MG63 (cell line): ENCODE measurements around the gene GRID2IP. TPM values are rescaled to one million over a fixed set of nuclear protein-coding genes. Genes with fewer than 3 reads are reported as not detected.

Experiments
- DNase-seq: peaks from one replicate; pipeline ENCODE4 v3.0.0-alpha.2; 2020
- H3K27me3 ChIP-seq: fragments of 250-450 bp; sonication (Bioruptor Pico); 2 replicates; pipeline ENCODE4 v1.5.1; 2020; ENCODE audit warnings: mild to moderate bottlenecking, moderate library complexity
- H3K36me3 ChIP-seq: fragments of 250-450 bp; sonication (Bioruptor Pico); 2 replicates; pipeline ENCODE4 v1.5.1; 2020; ENCODE audit warnings: mild to moderate bottlenecking, moderate library complexity
- H3K4me3 ChIP-seq: fragments of 250-450 bp; sonication (Bioruptor Pico); 2 replicates; pipeline ENCODE4 v1.5.1; 2020; ENCODE audit warnings: mild to moderate bottlenecking, moderate library complexity
- H3K9me3 ChIP-seq: fragments of 250-450 bp; sonication (Bioruptor Pico); 2 replicates; pipeline ENCODE4 v1.5.1; 2020; ENCODE audit warnings: mild to moderate bottlenecking, moderate library complexity
- total RNA-seq: library from RNA; depleted of rRNA; stranded (reverse); fragments of >200 nt; shearing (Covaris generic); gene quantifications from 2 replicates; pipeline ENCODE4 v1.2.3, GENCODE V29; 2014; ENCODE audit warnings: low replicate concordance

Gene GRID2IP
- total RNA-seq, 1 experiment from 2014 or later: not detected

DNA sequence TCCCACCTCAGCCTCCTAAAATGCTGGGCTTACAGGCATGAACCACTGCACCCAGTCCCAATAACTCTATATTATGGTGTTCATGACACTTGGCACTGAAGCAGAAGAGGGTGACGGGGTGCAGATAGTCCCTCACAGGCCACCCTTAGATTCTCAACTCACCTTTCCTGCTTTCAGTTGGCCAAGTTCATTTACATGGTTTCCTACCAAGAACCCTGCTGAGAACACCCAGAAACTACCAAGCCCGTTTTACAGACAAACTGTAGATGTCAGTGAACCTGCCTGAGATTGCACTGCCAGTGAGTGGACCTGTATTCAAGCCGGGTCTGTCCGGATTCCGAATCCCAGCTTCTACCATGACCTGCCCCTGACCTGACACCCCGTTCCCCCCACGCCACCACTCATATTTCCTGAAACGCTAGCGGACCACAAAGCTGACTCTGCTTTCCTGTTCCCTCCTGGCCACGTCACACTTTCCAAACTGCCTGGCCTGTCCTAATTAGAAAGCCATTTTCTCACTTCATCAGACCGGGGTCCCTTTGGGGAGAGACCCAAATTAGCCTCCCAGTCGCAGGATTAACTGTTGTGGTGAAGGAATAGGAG is 17.3 kb downstream of the GRID2IP start:
- H3K27me3 ChIP-seq: peaks cover 3% of the 10 kb centered on the region; the same call in 1 of the 2 replicates
- no peak overlapping the region for H3K4me3 ChIP-seq
- no peak for DNase-seq
- no peaks in the 10 kb centered on the region for H3K9me3 ChIP-seq
- no peaks in the 10 kb centered on the region for H3K36me3 ChIP-seq

DNA sequence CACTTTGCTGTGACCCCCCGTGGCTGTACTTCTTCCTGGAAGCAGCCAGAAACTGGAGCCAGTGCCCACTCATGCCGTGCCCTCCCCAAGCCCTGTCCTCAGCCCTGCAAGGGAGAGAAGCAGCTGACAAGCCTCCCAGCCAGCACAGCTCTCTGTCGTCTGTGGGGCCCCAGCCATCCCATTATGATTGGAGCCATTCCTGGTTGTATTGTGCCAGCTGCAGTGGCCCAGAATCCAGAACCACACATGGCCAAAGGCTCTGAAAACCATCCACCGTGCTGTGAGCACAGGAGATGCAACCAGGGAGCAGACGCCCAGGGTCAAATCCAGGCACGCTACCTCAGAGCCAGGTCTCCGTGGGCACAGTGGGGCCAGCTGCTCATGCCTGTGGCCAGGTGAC is 18.7 kb downstream of the GRID2IP start:
- Histone ChIP-seq H3K9me3 (no peaks in the 10 kb centered on the region), H3K27me3 (peaks cover 3% of the 10 kb centered on the region; the same call in 1 of the 2 replicates), H3K4me3 (no peak overlapping the region), H3K36me3 (no peaks in the 10 kb centered on the region)
- no peak for DNase-seq

DNA sequence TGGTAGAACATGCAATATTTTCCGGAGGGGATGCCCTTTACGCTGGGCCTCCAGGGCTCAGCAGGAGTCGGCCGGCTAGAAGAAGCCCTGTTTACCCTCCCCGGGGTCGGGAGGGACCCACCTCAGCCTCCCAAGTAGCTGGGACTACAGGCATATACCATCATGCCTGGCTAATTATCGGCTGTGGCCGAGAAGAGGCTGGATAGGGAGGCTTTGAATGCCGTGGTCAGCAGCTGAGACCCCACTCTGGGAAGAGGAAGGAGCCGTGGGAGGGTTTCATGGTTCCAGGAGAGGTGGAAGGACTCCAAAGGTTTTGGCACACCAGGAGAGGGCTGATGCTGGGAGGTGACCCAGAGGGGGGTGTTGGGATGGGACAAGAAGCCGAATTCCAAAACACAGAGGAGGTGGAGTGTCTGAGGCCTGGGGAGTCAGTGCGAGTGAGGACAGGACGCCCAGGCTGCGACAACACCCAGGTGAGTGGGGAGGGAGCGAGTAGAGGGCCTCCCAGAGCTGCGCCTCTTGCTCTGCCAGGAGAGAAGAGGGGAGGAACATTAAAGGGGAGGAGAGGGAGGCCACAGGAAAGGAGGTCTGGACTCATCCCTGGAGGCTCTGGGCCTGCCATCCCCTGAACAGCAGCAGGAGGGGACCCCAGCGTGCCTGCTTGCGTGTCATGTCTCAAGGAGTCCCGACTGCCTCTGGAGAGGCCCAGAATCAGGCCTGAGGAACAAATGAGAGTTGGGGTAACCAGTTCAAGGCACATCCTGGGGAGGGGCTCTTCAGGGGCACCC is 19.6 kb downstream of the GRID2IP start:
- no peaks in the 10 kb centered on the region for H3K36me3 ChIP-seq
- no peaks in the 10 kb centered on the region for H3K9me3 ChIP-seq
- DNase-seq: no peak
- peaks cover 3% of the 10 kb centered on the region; the same call in 1 of the 2 replicates for H3K27me3 ChIP-seq
- no peak overlapping the region for H3K4me3 ChIP-seq

DNA sequence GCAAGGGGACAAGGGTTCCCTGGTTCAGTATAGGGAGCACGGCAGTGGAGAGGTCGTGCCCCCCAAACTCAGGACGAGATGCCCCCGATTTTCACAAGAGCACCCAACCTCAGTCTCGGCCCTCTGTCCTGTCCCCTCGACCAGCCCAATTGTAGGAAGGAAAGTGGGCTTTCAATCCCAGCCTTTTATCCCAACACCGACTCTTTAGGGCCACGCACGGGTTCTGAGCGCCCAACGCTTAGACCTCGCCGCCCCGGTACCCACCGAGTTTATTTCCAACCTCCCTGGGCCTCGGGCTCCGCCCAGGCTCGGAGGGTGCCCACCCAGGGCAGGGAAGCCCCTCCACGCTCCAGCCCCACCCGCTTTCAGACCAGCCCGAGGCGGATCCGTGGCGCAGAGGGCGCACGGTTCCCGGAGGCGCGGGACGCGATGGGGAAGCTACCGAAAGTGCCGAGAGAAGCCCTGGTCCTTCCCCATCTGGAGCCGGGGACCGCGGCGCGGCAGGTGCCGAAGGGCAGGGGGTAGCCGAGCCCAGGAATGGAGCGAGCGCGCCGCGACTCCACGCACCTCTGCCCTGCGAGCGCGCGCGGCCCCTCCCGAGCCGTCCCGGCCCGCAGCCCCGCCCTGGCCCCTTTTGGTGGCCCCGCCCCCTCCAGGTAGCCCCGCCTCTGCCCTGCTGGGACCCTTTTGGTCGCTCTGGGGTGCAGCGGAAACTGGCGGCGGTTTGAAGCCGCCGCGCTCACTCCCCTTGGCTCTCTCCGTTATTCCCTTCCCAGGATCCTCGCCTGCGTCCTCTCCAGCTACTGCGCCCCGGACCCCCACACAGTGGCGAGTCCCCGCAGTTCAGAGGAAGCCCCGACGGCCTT is 20.4 kb downstream of the GRID2IP start:
- no peaks in the 10 kb centered on the region for H3K36me3 ChIP-seq
- no peak for DNase-seq
- H3K27me3 ChIP-seq: peaks cover 3% of the 10 kb centered on the region; the same call in 1 of the 2 replicates
- no peaks in the 10 kb centered on the region for H3K9me3 ChIP-seq
- H3K4me3 ChIP-seq: peak overlapping the region; percentile 47

DNA sequence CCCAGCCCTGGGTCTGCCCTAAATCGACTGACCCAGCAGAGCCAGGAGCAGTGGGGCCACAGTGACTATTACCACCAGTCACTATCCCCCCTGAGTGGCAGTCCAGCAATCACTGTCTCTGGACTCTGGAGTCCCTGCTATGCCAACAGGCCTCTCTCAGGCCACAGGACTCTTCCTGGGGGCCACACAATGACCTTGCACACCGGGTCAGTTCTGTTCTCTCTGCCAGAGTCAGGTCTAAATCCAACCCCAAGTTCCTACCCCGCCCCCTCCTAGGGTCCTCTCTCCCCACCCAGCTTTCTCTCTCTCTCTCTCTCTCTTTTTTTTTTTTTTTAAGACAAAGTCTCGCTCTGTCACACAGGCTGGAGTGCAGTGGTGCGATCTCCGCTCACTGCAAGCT is 21.6 kb downstream of the GRID2IP start:
- Histone ChIP-seq H3K4me3 (no peak overlapping the region), H3K36me3 (no peaks in the 10 kb centered on the region), H3K9me3 (no peaks in the 10 kb centered on the region), H3K27me3 (peaks cover 3% of the 10 kb centered on the region; the same call in 1 of the 2 replicates)
- no peak for DNase-seq

DNA sequence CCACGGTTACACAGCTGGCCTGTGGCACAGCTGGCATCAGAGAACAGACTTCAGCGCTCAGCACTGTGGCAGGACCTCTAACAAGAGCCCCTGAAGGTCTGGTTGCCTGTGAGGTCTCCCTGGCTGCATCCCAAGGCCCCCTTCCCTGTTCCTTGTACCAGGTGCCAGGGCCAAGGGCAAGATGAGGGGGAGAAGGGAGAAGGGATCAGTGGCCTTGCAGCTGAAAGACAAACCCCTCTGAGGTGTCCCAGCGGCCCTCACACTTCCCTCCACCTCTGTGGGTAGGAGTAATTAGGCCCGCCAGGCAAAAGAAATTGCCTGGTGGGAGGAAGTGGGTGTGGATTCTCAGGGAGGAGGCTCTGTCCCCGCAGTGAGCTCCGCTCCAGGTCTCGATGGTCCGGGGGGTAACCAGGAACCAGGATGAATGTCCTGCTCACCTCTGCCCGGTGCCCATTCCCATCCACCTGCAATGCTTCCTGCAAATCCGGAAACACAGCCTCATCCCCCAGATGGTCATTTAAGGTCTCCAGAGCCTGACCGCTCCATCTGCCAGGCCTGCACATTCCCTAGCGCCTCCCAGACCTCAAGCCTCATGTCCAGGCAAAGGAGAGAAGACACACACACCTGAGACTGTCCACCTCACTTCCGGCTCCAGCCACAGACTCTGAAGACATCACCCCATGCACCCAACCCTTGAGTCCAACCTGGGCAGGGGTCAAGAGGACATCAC is 22.7 kb downstream of the GRID2IP start:
- peaks cover 3% of the 10 kb centered on the region; the same call in 1 of the 2 replicates for H3K27me3 ChIP-seq
- DNase-seq: no peak
- no peak overlapping the region for H3K4me3 ChIP-seq
- no peaks in the 10 kb centered on the region for H3K9me3 ChIP-seq
- H3K36me3 ChIP-seq: no peaks in the 10 kb centered on the region

DNA sequence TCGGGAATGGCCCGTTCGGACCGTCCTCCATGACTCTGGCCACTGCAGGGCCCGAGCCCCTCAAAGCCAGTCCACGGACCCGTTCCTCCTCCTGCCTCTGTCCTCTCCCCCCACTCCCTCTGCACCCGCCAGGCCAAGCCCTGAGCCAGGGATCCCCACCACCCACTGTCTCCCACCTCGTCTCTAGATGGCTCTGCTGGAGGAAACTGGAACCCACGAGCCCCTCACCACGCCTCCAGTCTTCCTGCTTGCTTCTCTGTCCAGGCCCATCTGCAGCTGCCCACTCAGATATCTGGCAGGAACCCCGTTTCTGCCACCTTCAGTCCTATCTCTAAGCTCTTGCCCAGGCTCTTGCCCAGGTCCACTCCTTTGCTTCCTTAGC is 24.3 kb downstream of the GRID2IP start:
- Histone ChIP-seq H3K36me3 (no peaks in the 10 kb centered on the region), H3K9me3 (no peaks in the 10 kb centered on the region), H3K27me3 (peaks cover 3% of the 10 kb centered on the region; the same call in 1 of the 2 replicates), H3K4me3 (no peak overlapping the region)
- no peak for DNase-seq

DNA sequence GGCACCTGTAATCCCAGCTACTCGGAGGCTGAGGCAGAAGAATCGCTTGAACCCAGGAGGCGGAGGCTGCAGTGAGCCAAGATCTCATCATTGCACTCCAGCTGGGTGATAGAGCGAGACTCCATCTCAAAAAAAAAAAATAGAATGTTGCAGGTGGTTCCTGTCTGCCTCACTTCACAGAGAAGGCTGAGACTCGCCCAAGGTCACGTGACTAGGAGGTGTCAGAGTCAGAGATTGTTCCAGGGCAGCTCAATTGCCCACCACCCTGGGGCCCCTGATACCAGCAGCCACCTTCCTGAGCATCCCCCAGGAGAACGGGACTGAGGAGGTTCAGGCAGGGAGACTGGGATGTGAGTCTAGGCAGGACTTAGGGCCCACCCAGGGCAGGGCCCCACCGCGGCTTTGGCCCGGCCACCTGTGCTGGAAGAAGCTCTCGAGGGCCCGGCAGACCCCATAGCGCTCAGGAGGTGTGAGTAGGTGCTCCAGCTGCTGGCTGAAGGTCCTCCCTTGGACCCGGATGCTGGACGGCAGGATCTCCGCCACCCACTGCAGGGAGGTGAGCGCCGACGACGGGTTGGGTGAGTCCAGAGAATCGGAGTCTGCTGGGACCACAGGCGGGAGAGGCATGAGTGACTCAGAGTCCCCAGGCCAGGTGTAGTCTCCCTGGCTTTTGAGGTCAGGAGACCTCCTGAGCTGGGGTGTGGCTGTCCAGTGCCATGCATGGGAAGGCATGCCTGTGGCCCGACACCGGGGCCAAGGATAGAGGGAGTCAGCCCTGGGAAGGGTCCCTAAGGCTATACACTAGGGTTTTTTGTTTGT is 30.9 kb downstream of the GRID2IP start:
- no peak overlapping the region for H3K4me3 ChIP-seq
- no peaks in the 10 kb centered on the region for H3K9me3 ChIP-seq
- H3K27me3 ChIP-seq: no peaks in the 10 kb centered on the region
- no peaks in the 10 kb centered on the region for H3K36me3 ChIP-seq
- no peak for DNase-seq

DNA sequence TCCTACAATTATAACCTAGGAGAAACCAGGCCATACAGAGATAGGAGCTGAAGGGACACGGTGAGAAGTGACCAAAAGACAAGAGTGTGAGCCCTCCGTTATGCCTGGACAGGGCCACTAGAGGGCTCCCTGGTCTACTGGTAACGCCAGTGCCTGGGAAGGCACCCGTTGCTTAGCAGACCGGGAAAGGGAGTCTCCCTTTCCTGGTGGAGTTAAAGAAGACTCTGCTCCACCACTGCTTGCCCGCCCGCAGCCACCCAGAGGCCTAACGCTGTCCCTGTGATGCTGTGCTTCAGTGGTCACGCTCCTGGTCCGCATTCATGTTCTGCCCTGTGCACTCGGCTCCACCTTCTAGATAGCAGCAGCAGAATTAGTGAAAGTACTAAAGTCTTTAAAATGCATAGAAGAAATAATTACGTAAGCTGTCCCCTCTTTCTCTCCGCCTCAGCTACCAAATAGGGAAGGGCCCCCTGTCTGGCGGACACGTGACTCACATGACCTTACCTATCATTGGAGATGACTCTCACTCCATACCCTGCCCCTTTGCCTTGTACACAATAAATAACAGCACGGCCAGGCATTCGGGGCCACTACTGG is 34.8 kb downstream of the GRID2IP start:
- no peak overlapping the region for H3K4me3 ChIP-seq
- H3K36me3 ChIP-seq: no peaks in the 10 kb centered on the region
- H3K9me3 ChIP-seq: no peaks in the 10 kb centered on the region
- peak; percentile 73 for DNase-seq
- H3K27me3 ChIP-seq: no peaks in the 10 kb centered on the region

DNA sequence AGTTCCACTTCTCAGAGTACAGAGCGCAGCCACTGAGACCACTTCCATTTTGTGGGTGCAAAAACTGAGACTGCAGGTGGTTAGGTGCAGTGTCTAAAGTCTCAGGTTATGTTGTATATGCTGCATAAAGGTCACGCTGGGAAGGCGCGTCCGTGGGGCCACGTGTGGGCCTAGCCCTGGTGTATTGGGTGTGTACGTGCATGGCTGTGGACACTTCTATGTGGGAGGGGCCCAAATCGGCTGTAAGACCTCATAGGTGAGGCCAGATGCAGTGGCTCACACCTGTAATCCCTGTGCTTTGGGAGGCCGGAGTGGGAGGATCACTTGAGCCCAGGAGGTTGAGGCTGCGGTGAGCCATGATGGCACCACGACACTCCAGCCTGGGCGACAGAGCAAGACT is 37.7 kb downstream of the GRID2IP start:
- Histone ChIP-seq H3K27me3 (no peaks in the 10 kb centered on the region), H3K36me3 (no peaks in the 10 kb centered on the region), H3K9me3 (no peaks in the 10 kb centered on the region), H3K4me3 (no peak overlapping the region)
- DNase-seq: no peak

DNA sequence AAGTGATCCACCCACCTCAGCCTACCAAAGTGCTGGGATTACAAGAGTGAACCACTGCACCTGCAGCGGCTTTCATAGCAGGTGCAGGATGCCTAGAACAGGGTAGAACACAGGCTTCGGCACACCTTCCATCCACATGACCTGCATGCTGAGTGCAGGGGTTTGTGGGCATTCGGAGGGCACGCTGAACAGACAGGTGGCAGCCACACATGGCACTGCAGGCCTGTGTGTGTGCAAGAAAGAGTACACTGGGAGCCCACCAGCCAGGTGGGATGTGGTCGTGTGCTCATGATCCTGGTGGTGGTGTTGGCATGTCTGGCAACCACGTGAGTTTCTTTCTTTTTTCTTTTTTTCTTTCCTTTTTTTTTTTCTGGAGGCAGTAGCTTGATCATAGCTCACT is 38.4 kb downstream of the GRID2IP start:
- DNase-seq: no peak
- Histone ChIP-seq H3K4me3 (no peak overlapping the region), H3K9me3 (no peaks in the 10 kb centered on the region), H3K36me3 (no peaks in the 10 kb centered on the region), H3K27me3 (no peaks in the 10 kb centered on the region)

DNA sequence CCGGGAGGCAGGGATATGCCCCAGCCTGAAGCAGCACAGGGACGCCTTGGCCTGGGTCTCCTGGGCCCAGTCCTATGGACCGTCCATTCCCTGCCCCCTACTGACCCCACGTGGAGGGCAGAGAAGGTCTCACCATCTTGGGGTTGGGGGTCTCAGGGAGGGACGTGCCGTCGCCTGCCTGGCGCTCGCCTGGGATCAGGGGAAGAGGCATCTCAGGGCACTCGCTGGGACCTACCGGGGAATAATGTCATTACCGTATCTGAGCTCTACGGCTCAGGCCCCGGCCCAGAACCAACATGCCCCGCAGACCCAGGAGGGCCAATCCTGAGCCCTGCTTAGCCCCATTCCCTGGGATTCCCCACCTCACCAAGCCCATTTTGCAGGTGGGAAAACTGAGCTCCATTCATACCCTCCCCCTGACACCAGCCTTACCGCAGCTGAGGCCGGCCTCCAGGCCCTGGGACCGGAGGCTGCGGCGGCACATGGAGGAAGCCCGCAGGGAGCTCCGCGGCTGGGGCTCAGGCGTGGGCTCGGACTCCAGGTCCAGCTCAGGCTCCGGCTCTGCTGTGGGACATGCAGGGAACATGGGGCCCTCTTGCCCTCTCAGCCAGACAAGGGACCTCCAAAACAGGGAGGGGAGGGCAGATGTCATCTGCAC is 40.7 kb downstream of the GRID2IP start:
- no peak for DNase-seq
- Histone ChIP-seq H3K9me3 (no peaks in the 10 kb centered on the region), H3K36me3 (no peaks in the 10 kb centered on the region), H3K4me3 (no peak overlapping the region), H3K27me3 (no peaks in the 10 kb centered on the region)

DNA sequence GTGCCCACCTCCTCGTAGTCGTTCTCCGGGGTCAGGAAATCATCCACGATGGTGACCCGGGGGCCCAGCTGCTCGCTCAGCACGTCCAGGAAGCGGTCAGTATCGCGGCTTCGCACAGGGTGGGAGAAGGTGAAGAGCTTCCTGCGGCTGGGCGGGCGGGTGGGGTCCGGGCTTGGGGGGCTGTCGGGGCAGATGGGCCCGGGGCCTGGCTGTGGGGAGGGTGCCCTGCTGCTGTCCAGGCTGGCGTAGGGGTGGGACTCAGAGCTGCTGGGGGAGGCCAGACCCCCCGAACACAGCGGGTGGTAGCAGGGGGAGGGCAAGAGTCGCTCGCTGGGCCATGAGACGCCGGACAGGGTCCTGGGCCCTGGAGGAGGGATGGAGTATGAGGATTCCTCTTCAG is 42.3 kb downstream of the GRID2IP start:
- H3K9me3 ChIP-seq: no peaks in the 10 kb centered on the region
- no peak overlapping the region for H3K4me3 ChIP-seq
- no peaks in the 10 kb centered on the region for H3K27me3 ChIP-seq
- H3K36me3 ChIP-seq: no peaks in the 10 kb centered on the region
- no peak for DNase-seq

DNA sequence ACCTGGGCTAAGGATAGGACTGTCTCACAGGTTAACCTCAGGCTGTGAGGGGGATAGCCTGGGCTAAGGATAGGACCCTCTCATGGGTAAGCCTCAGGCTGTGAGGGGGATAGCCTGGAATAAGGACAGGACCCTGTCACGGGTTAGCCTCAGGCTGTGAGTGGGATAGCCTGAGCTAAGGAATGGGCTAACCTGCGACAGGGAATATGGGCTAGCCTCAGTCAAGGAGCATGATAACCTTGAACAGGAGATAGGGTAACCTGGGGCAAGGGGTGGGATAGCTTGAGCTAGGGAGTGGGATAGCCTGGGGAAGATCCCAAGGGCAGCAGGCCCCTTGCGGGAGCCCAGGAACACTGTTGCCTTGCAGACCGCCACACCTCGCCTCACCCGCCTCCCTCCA is 42.7 kb downstream of the GRID2IP start:
- no peak overlapping the region for H3K4me3 ChIP-seq
- H3K9me3 ChIP-seq: no peaks in the 10 kb centered on the region

DNA sequence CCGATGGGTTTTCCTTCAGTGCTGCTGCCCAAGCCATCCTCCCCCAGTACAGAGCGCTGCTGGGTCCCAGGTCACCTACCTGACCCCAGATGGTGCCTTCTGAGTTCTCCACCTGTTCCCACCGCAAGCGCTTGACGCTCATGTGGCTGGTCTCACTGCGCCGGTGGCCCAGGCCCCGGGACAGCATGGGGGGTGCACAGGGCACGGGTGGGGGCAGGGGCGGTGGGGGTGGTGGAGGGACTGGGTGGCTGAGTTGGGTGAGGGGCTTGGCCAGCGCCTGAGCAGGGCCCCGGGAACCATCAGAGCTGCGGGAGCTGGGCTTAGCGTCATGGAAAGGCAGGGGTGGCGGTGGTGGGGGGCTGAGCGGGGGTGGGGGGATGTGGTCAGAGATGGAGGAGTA is 43.4 kb downstream of the GRID2IP start:
- no peaks in the 10 kb centered on the region for H3K27me3 ChIP-seq
- H3K36me3 ChIP-seq: no peaks in the 10 kb centered on the region
- H3K4me3 ChIP-seq: no peak overlapping the region
- H3K9me3 ChIP-seq: no peaks in the 10 kb centered on the region
- no peak for DNase-seq

More for the DNA sequence above, 42.7 kb downstream of the GRID2IP start:
- Histone ChIP-seq H3K36me3 (no peaks in the 10 kb centered on the region), H3K27me3 (no peaks in the 10 kb centered on the region)
- DNase-seq: no peak
